ENCODE results near the gene LRP8. TPM values are rescaled to one million over a fixed set of nuclear protein-coding genes. Genes with fewer than 3 reads are reported as not detected.

The LRP8 gene
- total and polyA plus RNA-seq, 9 of the 15 experiments (the other 6 are each of a cell fraction or from before 2014, with no cell fraction given) = 7.1 to 56.1 (median 31.3) TPM

GRCh38 chr1:53197291-53198200 lies 130.3 kb downstream of the LRP8 start (continued):
- no peak for TF ChIP-seq NFIC (IDR thresholded peaks at IDR 0.05)
- TF ChIP-seq RBM17 (IDR thresholded peaks at IDR 0.05; ENCODE audit: borderline replicate concordance, low read depth, low read length) = no peak
- no peak for TF ChIP-seq ZNF766 (CRISPR knock-in tag; conservative IDR thresholded peaks at IDR 0.05)
- no peak for TF ChIP-seq GTF2A2 (tag; IDR thresholded peaks at IDR 0.05)
- no peak for TF ChIP-seq SRSF3 (IDR thresholded peaks at IDR 0.05; ENCODE audit: insufficient read depth, low read length)
- TF ChIP-seq MTA1 (IDR thresholded peaks at IDR 0.05; ENCODE audit: borderline replicate concordance) = no peak
- 0 out of 2 replicates have a peak, but pooled peaks have one; percentile 22 for TF ChIP-seq NKRF (IDR thresholded peaks at IDR 0.05; ENCODE audit: borderline replicate concordance)
- TF ChIP-seq ZFX (CRISPR knock-in tag; IDR thresholded peaks at IDR 0.05) = no peak
- peak; percentile 89 for TF ChIP-seq ZNF316 (IDR thresholded peaks at IDR 0.05)
- 0 out of 2 replicates have a peak, but pooled peaks have one; percentile 7 for TF ChIP-seq ZC3H4 (CRISPR knock-in tag; IDR thresholded peaks at IDR 0.05; ENCODE audit: borderline replicate concordance)
- no peak for TF ChIP-seq ZNF507 (tag; conservative IDR thresholded peaks at IDR 0.05)
- TF ChIP-seq SPI1 (IDR thresholded peaks at IDR 0.05; ENCODE audit: borderline replicate concordance, low read depth, low read length) = peak; percentile 74; the same call in 1 of the 2 replicates
- TF ChIP-seq NELFE (IDR thresholded peaks at IDR 0.05; ENCODE audit: insufficient read depth, insufficient read length) = no peak
- TF ChIP-seq GABPB1 (CRISPR knock-in tag; IDR thresholded peaks at IDR 0.05) = no peak
- TF ChIP-seq, protein P1, sequence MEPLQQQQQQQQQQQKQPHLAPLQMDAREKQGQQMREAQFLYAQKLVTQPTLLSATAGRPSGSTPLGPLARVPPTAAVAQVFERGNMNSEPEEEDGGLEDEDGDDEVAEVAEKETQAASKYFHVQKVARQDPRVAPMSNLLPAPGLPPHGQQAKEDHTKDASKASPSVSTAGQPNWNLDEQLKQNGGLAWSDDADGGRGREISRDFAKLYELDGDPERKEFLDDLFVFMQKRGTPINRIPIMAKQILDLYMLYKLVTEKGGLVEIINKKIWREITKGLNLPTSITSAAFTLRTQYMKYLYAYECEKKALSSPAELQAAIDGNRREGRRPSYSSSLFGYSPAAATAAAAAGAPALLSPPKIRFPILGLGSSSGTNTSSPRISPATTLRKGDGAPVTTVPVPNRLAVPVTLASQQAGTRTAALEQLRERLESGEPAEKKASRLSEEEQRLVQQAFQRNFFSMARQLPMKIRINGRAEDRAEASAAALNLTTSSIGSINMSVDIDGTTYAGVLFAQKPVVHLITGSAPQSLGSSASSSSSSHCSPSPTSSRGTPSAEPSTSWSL (CRISPR knock-in tag; IDR thresholded peaks at IDR 0.05; ENCODE audit: borderline replicate concordance) = no peak
- TF ChIP-seq EP400 (IDR thresholded peaks at IDR 0.05) = no peak
- TF ChIP-seq, protein P2, sequence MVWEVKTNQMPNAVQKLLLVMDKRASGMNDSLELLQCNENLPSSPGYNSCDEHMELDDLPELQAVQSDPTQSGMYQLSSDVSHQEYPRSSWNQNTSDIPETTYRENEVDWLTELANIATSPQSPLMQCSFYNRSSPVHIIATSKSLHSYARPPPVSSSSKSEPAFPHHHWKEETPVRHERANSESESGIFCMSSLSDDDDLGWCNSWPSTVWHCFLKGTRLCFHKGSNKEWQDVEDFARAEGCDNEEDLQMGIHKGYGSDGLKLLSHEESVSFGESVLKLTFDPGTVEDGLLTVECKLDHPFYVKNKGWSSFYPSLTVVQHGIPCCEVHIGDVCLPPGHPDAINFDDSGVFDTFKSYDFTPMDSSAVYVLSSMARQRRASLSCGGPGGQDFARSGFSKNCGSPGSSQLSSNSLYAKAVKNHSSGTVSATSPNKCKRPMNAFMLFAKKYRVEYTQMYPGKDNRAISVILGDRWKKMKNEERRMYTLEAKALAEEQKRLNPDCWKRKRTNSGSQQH (CRISPR knock-in tag; IDR thresholded peaks at IDR 0.05) = peak; percentile 45; the same call in 1 of the 2 replicates
- TF ChIP-seq ZNF695 (CRISPR knock-in tag; IDR thresholded peaks at IDR 0.05) = no peak
- peak; percentile 13; the same call in 1 of the 2 replicates for TF ChIP-seq SMARCA4 (IDR thresholded peaks at IDR 0.05)
- no peak for TF ChIP-seq CHD4 (IDR thresholded peaks at IDR 0.05; ENCODE audit: insufficient read depth, insufficient replicate concordance, low read depth, low read length, poor library complexity, severe bottlenecking)
- no peak for TF ChIP-seq RCOR1 (IDR thresholded peaks at IDR 0.05; ENCODE audit: borderline replicate concordance in 1 of 2, low read depth in 2 of 2, low read length in 2 of 2)
- TF ChIP-seq, protein P3, sequence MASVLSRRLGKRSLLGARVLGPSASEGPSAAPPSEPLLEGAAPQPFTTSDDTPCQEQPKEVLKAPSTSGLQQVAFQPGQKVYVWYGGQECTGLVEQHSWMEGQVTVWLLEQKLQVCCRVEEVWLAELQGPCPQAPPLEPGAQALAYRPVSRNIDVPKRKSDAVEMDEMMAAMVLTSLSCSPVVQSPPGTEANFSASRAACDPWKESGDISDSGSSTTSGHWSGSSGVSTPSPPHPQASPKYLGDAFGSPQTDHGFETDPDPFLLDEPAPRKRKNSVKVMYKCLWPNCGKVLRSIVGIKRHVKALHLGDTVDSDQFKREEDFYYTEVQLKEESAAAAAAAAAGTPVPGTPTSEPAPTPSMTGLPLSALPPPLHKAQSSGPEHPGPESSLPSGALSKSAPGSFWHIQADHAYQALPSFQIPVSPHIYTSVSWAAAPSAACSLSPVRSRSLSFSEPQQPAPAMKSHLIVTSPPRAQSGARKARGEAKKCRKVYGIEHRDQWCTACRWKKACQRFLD (CRISPR knock-in tag; IDR thresholded peaks at IDR 0.05) = no peak

Measured in K562 (cell line).